HCT116 (cell line): ENCODE results near the gene TTYH2.

Source experiments
- ELF1 ChIP-seq: IDR thresholded peaks from 2 replicates; pipeline ENCODE4 v1.6.1; 2012; ENCODE audit warnings: low read depth, borderline replicate concordance
- EZH2 ChIP-seq: fragments of 200-600 bp; sonication (generic); IDR thresholded peaks from 2 replicates; pipeline ENCODE4 v1.6.1; 2017; ENCODE audit warnings: antibody characterized with exemption, mixed run types
- EZH2phosphoT487 ChIP-seq: fragments of 200-600 bp; IDR thresholded peaks from 2 replicates; pipeline ENCODE4 v1.6.1; 2018; ENCODE audit warnings: antibody characterized with exemption, borderline replicate concordance
- JUND ChIP-seq: IDR thresholded peaks from 2 replicates; pipeline ENCODE4 v1.6.1; 2012
- POLR2A ChIP-seq: IDR thresholded peaks from 2 replicates; pipeline ENCODE4 v1.7.0; 2011; ENCODE audit warnings: borderline replicate concordance; ENCODE audit not compliant: insufficient read depth, insufficient read length; ENCODE audit errors: extremely low read depth
- POLR2AphosphoS5 ChIP-seq: IDR thresholded peaks from 2 replicates; pipeline ENCODE4 v1.6.1; 2011; ENCODE audit warnings: mild to moderate bottlenecking, low read depth, low read length, moderate library complexity
- RAD21 ChIP-seq: IDR thresholded peaks from 2 replicates; pipeline ENCODE4 v1.6.1; 2012; ENCODE audit warnings: low read depth, mild to moderate bottlenecking
- SIN3A ChIP-seq: IDR thresholded peaks from 2 replicates; pipeline ENCODE4 v1.6.1; 2012; ENCODE audit warnings: low read depth
- SP1 ChIP-seq: IDR thresholded peaks from 2 replicates; pipeline ENCODE4 v1.6.1; 2012; ENCODE audit warnings: low read depth
- TCF7L2 ChIP-seq: IDR thresholded peaks from 2 replicates; pipeline ENCODE4 v1.7.0; 2011; ENCODE audit warnings: borderline replicate concordance, inconsistent platforms; ENCODE audit not compliant: insufficient read depth, insufficient read length; ENCODE audit errors: extremely low read depth
- TF ChIP-seq, protein P1 (sequence below), 3 experiments: fragments of 200-600 bp in 1 of 3; sonication (generic) in 1 of 3; IDR thresholded peaks in 2 of 3; conservative IDR thresholded peaks in 1 of 3; 2 replicates each; pipeline ENCODE4 v1.5.1; 2012 to 2017; ENCODE audit warnings: low read depth in 2 of 3, low read length in 2 of 3, antibody characterized with exemption in 1 of 3, borderline replicate concordance in 1 of 3, control low read depth in 1 of 3, mild to moderate bottlenecking in 1 of 3, mixed read lengths in 1 of 3, mixed run types in 1 of 3, moderate library complexity in 1 of 3; ENCODE audit not compliant: insufficient read depth in 1 of 3
- TF ChIP-seq, protein P2 (sequence below): IDR thresholded peaks from 2 replicates; pipeline ENCODE4 v1.6.1; 2012; ENCODE audit warnings: low read depth
- TF ChIP-seq, protein P3 (sequence below): IDR thresholded peaks from 2 replicates; pipeline ENCODE4 v1.6.1; 2012
- TF ChIP-seq, protein P4 (sequence below): IDR thresholded peaks from 2 replicates; pipeline ENCODE4 v1.6.1; 2011; ENCODE audit warnings: mild to moderate bottlenecking, low read length, moderate library complexity; ENCODE audit not compliant: insufficient replicate concordance; ENCODE audit errors: extremely low read depth

DNA sequence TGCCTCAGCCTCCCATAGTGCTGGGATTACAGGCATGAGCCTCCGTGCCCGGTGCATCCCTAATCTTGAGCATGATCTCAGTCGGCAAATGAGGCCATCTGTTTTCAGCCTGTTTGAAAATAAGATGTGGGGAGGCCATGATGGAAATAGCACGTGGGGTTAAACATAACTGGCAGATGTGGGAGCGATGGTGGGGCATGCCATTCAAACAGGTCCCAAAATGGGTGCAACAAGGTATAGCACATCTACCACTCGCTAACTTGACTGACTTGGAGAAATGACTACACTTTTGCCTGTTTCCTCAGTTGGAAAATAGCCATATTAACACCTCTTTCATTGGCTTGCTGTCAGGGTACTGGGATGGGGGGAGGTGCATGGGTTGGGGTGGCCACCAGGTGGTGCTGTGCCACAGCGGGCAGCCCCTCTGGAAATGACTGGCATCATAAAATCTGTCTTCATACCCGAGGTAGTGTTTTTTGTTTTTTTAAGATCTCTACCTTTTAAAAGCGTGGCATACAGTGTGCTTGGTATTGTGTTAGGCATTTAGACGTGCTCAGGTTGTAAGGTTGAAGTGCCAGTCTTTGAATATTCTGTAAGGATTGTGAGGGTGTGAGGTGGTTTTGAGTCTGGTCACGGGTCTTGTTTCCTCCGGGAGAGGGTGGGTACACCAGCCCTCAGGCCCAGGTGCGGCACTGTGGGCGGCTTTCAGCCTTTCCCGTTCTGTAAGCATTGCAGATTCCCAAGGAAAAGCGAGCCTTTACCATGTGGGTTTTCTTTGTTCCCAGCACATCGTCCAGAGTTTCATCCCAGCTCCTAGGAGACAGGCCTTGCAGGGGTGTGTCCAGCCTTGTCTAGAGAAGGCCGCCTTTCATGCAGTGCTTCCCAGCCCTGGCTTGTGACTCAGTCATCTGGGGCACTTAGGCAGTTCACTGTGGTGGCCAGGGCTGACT, 2.9 kb upstream of the TTYH2 start:
- TF ChIP-seq, protein P1, sequence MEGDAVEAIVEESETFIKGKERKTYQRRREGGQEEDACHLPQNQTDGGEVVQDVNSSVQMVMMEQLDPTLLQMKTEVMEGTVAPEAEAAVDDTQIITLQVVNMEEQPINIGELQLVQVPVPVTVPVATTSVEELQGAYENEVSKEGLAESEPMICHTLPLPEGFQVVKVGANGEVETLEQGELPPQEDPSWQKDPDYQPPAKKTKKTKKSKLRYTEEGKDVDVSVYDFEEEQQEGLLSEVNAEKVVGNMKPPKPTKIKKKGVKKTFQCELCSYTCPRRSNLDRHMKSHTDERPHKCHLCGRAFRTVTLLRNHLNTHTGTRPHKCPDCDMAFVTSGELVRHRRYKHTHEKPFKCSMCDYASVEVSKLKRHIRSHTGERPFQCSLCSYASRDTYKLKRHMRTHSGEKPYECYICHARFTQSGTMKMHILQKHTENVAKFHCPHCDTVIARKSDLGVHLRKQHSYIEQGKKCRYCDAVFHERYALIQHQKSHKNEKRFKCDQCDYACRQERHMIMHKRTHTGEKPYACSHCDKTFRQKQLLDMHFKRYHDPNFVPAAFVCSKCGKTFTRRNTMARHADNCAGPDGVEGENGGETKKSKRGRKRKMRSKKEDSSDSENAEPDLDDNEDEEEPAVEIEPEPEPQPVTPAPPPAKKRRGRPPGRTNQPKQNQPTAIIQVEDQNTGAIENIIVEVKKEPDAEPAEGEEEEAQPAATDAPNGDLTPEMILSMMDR (IDR thresholded peaks at IDR 0.05 in 2 of 3, conservative IDR thresholded peaks at IDR 0.05 in 1 of 3; ENCODE audit: borderline replicate concordance in 1 of 3, insufficient read depth in 1 of 3, low read depth in 2 of 3, low read length in 2 of 3): peak; percentile 83 to 100 (median 100)
- TF ChIP-seq SP1 (no peak), POLR2A (no peak), SIN3A (peak; percentile 69), JUND (peak; percentile 35), ELF1 (no peak), POLR2AphosphoS5 (peak; percentile 84), EZH2phosphoT487 (no peak), RAD21 (no peak; the same call in 1 of the 2 replicates), TCF7L2 (no peak), EZH2 (no peak)
- TF ChIP-seq, protein P2, sequence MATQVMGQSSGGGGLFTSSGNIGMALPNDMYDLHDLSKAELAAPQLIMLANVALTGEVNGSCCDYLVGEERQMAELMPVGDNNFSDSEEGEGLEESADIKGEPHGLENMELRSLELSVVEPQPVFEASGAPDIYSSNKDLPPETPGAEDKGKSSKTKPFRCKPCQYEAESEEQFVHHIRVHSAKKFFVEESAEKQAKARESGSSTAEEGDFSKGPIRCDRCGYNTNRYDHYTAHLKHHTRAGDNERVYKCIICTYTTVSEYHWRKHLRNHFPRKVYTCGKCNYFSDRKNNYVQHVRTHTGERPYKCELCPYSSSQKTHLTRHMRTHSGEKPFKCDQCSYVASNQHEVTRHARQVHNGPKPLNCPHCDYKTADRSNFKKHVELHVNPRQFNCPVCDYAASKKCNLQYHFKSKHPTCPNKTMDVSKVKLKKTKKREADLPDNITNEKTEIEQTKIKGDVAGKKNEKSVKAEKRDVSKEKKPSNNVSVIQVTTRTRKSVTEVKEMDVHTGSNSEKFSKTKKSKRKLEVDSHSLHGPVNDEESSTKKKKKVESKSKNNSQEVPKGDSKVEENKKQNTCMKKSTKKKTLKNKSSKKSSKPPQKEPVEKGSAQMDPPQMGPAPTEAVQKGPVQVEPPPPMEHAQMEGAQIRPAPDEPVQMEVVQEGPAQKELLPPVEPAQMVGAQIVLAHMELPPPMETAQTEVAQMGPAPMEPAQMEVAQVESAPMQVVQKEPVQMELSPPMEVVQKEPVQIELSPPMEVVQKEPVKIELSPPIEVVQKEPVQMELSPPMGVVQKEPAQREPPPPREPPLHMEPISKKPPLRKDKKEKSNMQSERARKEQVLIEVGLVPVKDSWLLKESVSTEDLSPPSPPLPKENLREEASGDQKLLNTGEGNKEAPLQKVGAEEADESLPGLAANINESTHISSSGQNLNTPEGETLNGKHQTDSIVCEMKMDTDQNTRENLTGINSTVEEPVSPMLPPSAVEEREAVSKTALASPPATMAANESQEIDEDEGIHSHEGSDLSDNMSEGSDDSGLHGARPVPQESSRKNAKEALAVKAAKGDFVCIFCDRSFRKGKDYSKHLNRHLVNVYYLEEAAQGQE: no peak
- TF ChIP-seq, protein P3, sequence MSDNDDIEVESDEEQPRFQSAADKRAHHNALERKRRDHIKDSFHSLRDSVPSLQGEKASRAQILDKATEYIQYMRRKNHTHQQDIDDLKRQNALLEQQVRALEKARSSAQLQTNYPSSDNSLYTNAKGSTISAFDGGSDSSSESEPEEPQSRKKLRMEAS: peak; percentile 37; the same call in 1 of the 2 replicates
- TF ChIP-seq, protein P4, sequence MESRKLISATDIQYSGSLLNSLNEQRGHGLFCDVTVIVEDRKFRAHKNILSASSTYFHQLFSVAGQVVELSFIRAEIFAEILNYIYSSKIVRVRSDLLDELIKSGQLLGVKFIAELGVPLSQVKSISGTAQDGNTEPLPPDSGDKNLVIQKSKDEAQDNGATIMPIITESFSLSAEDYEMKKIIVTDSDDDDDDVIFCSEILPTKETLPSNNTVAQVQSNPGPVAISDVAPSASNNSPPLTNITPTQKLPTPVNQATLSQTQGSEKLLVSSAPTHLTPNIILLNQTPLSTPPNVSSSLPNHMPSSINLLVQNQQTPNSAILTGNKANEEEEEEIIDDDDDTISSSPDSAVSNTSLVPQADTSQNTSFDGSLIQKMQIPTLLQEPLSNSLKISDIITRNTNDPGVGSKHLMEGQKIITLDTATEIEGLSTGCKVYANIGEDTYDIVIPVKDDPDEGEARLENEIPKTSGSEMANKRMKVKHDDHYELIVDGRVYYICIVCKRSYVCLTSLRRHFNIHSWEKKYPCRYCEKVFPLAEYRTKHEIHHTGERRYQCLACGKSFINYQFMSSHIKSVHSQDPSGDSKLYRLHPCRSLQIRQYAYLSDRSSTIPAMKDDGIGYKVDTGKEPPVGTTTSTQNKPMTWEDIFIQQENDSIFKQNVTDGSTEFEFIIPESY: no peak
